T-helper 17 cell (primary cell): ENCODE results near the gene UBR4. TPM values are rescaled to one million over a fixed set of nuclear protein-coding genes. Genes with fewer than 3 reads are reported as not detected.
A peak's percentile ranks its signal among the peaks of the same experiment; 100 is the strongest.
"Not testable (repeated sequence)": the region's sequence is repeated elsewhere in the genome, so short reads cannot be mapped to it uniquely, and the experiment has no call there.

Source experiments
- ATAC-seq: fragments of 150-1000 bp; cut with Tn5 transposase; 2 replicates; pipeline ENCODE4 v1.10.0; 2021; ENCODE audit warnings: mild to moderate bottlenecking, moderate library complexity
- DNase-seq, 3 donors: peaks; one replicate each; pipeline versions ENCODE4 v3.0.0 to v3.0.0-alpha.2; 2020 to 2021
- H3K9me3 ChIP-seq: one replicate; pipeline ENCODE4 v1.7.0; 2013; ENCODE audit warnings: low read length, mild to moderate bottlenecking; ENCODE audit not compliant: control insufficient read depth, poor library complexity, severe bottlenecking
- H3K27ac Mint-ChIP-seq: one replicate; pipeline ENCODE4 v1.8.0; 2022; ENCODE audit warnings: mild to moderate bottlenecking, moderate library complexity, mixed read lengths
- H3K27me3 Mint-ChIP-seq: one replicate; pipeline ENCODE4 v1.8.0; 2022; ENCODE audit warnings: mixed read lengths
- H3K36me3 Mint-ChIP-seq: one replicate; pipeline ENCODE4 v1.8.0; 2022; ENCODE audit warnings: low read depth, mixed read lengths
- H3K4me1 Mint-ChIP-seq: one replicate; pipeline ENCODE4 v1.8.0; 2022; ENCODE audit warnings: mild to moderate bottlenecking, mixed read lengths
- H3K4me3 Mint-ChIP-seq: one replicate; pipeline ENCODE4 v1.8.0; 2022; ENCODE audit warnings: mild to moderate bottlenecking, moderate library complexity, mixed read lengths
- total RNA-seq, 4 donors: library from RNA in 2 of 4; stranded (reverse) in 2 of 4; gene quantifications; one replicate each; pipeline ENCODE4 v1.2.3 and lab custom pipeline; 2022 to 2026

Gene UBR4
- total RNA-seq, 2 donors from 2014 or later, result 140 to 158 TPM

GRCh38 chr1:19193004-19193403, 17.1 kb downstream of the UBR4 start:
- no peaks in the 10 kb centered on the region for H3K27me3 Mint-ChIP-seq
- no peak overlapping the region for H3K4me3 Mint-ChIP-seq
- peaks cover 18% of the 10 kb centered on the region for H3K36me3 Mint-ChIP-seq
- H3K9me3 ChIP-seq, result no peaks in the 10 kb centered on the region
- no peak overlapping the region for H3K27ac Mint-ChIP-seq
- H3K4me1 Mint-ChIP-seq, result peaks cover 12% of the 10 kb centered on the region
- ATAC-seq (no peak), DNase-seq (no peak)

- Mint-ChIP-seq H3K4me1 (peaks cover 11% of the 10 kb centered on the region), H3K36me3 (peaks cover 16% of the 10 kb centered on the region), H3K4me3 (no peak overlapping the region), H3K27ac (no peak overlapping the region), H3K27me3 (no peaks in the 10 kb centered on the region)
- DNase-seq, result no peak
- no peak for ATAC-seq
- H3K9me3 ChIP-seq, result no peaks in the 10 kb centered on the region
Measured at GRCh38 chr1:19191811-19192210, 18.3 kb downstream of the UBR4 start.

- ATAC-seq, result no peak
- peaks cover 20% of the 10 kb centered on the region for H3K36me3 Mint-ChIP-seq
- H3K4me3 Mint-ChIP-seq, result no peak overlapping the region
Measured at GRCh38 chr1:19190468-19190867, 19.6 kb downstream of the UBR4 start.

GRCh38 chr1:19189270-19189669, 20.8 kb downstream of the UBR4 start:
- ATAC-seq, result no peak
- H3K4me1 Mint-ChIP-seq, result peaks cover 10% of the 10 kb centered on the region
- H3K4me3 Mint-ChIP-seq, result no peak overlapping the region
- peaks cover 20% of the 10 kb centered on the region for H3K36me3 Mint-ChIP-seq
- no peak for DNase-seq
- H3K9me3 ChIP-seq, result no peaks in the 10 kb centered on the region
- H3K27me3 Mint-ChIP-seq, result no peaks in the 10 kb centered on the region
- no peak overlapping the region for H3K27ac Mint-ChIP-seq

More at GRCh38 chr1:19190468-19190867, 19.6 kb downstream of the UBR4 start:
- H3K4me1 Mint-ChIP-seq, result peaks cover 10% of the 10 kb centered on the region
- H3K27me3 Mint-ChIP-seq, result no peaks in the 10 kb centered on the region
- H3K9me3 ChIP-seq, result no peaks in the 10 kb centered on the region
- H3K27ac Mint-ChIP-seq, result peak overlapping the region; percentile 80
- no peak for DNase-seq

- Mint-ChIP-seq H3K4me1 (peaks cover 3% of the 10 kb centered on the region), H3K4me3 (no peak overlapping the region), H3K27ac (no peak overlapping the region), H3K36me3 (peaks cover 18% of the 10 kb centered on the region), H3K27me3 (no peaks in the 10 kb centered on the region)
- no peaks in the 10 kb centered on the region for H3K9me3 ChIP-seq
- no peak for ATAC-seq
- DNase-seq, result no peak
Measured at GRCh38 chr1:19187852-19188251, 22.2 kb downstream of the UBR4 start.

GRCh38 chr1:19186001-19186400, 24.1 kb downstream of the UBR4 start:
- no peak overlapping the region for H3K4me3 Mint-ChIP-seq
- ATAC-seq, result no peak
- peaks cover 23% of the 10 kb centered on the region for H3K36me3 Mint-ChIP-seq
- no peaks in the 10 kb centered on the region for H3K27me3 Mint-ChIP-seq
- peaks cover 9% of the 10 kb centered on the region for H3K4me1 Mint-ChIP-seq
- no peaks in the 10 kb centered on the region for H3K9me3 ChIP-seq
- H3K27ac Mint-ChIP-seq, result no peak overlapping the region
- DNase-seq, result no peak

- Mint-ChIP-seq H3K4me1 (peaks cover 13% of the 10 kb centered on the region), H3K27me3 (no peaks in the 10 kb centered on the region), H3K4me3 (no peak overlapping the region), H3K27ac (peak overlapping the region; percentile 61), H3K36me3 (peaks cover 24% of the 10 kb centered on the region)
- ATAC-seq (no peak), DNase-seq (no peak)
- no peaks in the 10 kb centered on the region for H3K9me3 ChIP-seq
Measured at GRCh38 chr1:19182223-19182622, 27.8 kb downstream of the UBR4 start.

GRCh38 chr1:19180265-19180657, 29.8 kb downstream of the UBR4 start:
- peak overlapping the region; percentile 75 for H3K27ac Mint-ChIP-seq
- not testable (repeated sequence) for H3K9me3 ChIP-seq, DNase-seq, H3K4me3 Mint-ChIP-seq, ATAC-seq, H3K27me3 Mint-ChIP-seq
- H3K36me3 Mint-ChIP-seq, result peaks cover 16% of the 10 kb centered on the region
- H3K4me1 Mint-ChIP-seq, result peaks cover 13% of the 10 kb centered on the region

- no peaks in the 10 kb centered on the region for H3K27me3 Mint-ChIP-seq
- H3K36me3 Mint-ChIP-seq, result peaks cover 16% of the 10 kb centered on the region
- peaks cover 13% of the 10 kb centered on the region for H3K4me1 Mint-ChIP-seq
- peak overlapping the region; percentile 75 for H3K27ac Mint-ChIP-seq
- no peaks in the 10 kb centered on the region for H3K9me3 ChIP-seq
- DNase-seq (no peak), ATAC-seq (peak; percentile 77)
- no peak overlapping the region for H3K4me3 Mint-ChIP-seq
Measured at GRCh38 chr1:19179597-19180264, 30.3 kb downstream of the UBR4 start.

GRCh38 chr1:19178734-19179398, 31.2 kb downstream of the UBR4 start:
- H3K4me1 Mint-ChIP-seq, result peaks cover 13% of the 10 kb centered on the region
- ATAC-seq (no peak), DNase-seq (no peak)
- peaks cover 15% of the 10 kb centered on the region for H3K36me3 Mint-ChIP-seq
- H3K4me3 Mint-ChIP-seq, result no peak overlapping the region
- no peaks in the 10 kb centered on the region for H3K27me3 Mint-ChIP-seq
- no peaks in the 10 kb centered on the region for H3K9me3 ChIP-seq
- H3K27ac Mint-ChIP-seq, result no peak overlapping the region

- peaks cover 14% of the 10 kb centered on the region for H3K36me3 Mint-ChIP-seq
- no peaks in the 10 kb centered on the region for H3K27me3 Mint-ChIP-seq
- no peak for DNase-seq
- H3K9me3 ChIP-seq, result no peaks in the 10 kb centered on the region
- ATAC-seq, result no peak
- H3K4me3 Mint-ChIP-seq, result peak overlapping the region; percentile 66
- H3K27ac Mint-ChIP-seq, result no peak overlapping the region
- peaks cover 13% of the 10 kb centered on the region for H3K4me1 Mint-ChIP-seq
Measured at GRCh38 chr1:19177811-19178210, 32.3 kb downstream of the UBR4 start.

GRCh38 chr1:19169642-19170041, 40.4 kb downstream of the UBR4 start:
- Mint-ChIP-seq H3K27me3 (no peaks in the 10 kb centered on the region), H3K4me3 (no peak overlapping the region), H3K27ac (peak overlapping the region; percentile 72), H3K4me1 (no peaks in the 10 kb centered on the region), H3K36me3 (peaks cover 8% of the 10 kb centered on the region)
- ATAC-seq (no peak), DNase-seq (no peak)
- H3K9me3 ChIP-seq, result no peaks in the 10 kb centered on the region

GRCh38 chr1:19167140-19167539, 42.9 kb downstream of the UBR4 start:
- no peak for ATAC-seq
- H3K4me3 Mint-ChIP-seq, result no peak overlapping the region
- H3K27me3 Mint-ChIP-seq, result no peaks in the 10 kb centered on the region
- H3K36me3 Mint-ChIP-seq, result peaks cover 13% of the 10 kb centered on the region
- H3K9me3 ChIP-seq, result no peaks in the 10 kb centered on the region
- H3K27ac Mint-ChIP-seq, result no peak overlapping the region
- H3K4me1 Mint-ChIP-seq, result peaks cover 2% of the 10 kb centered on the region
- no peak for DNase-seq

GRCh38 chr1:19166066-19166465, 44.0 kb downstream of the UBR4 start:
- H3K27ac Mint-ChIP-seq, result peak overlapping the region; percentile 37
- peaks cover 13% of the 10 kb centered on the region for H3K36me3 Mint-ChIP-seq
- no peak overlapping the region for H3K4me3 Mint-ChIP-seq
- DNase-seq (no peak), ATAC-seq (no peak)
- no peaks in the 10 kb centered on the region for H3K9me3 ChIP-seq
- H3K27me3 Mint-ChIP-seq, result no peaks in the 10 kb centered on the region
- H3K4me1 Mint-ChIP-seq, result peaks cover 2% of the 10 kb centered on the region
